Measurements from ENCODE around the gene SLC30A9.
A peak's percentile ranks its signal among the peaks of the same experiment; 100 is the strongest.

Gene SLC30A9

DNA sequence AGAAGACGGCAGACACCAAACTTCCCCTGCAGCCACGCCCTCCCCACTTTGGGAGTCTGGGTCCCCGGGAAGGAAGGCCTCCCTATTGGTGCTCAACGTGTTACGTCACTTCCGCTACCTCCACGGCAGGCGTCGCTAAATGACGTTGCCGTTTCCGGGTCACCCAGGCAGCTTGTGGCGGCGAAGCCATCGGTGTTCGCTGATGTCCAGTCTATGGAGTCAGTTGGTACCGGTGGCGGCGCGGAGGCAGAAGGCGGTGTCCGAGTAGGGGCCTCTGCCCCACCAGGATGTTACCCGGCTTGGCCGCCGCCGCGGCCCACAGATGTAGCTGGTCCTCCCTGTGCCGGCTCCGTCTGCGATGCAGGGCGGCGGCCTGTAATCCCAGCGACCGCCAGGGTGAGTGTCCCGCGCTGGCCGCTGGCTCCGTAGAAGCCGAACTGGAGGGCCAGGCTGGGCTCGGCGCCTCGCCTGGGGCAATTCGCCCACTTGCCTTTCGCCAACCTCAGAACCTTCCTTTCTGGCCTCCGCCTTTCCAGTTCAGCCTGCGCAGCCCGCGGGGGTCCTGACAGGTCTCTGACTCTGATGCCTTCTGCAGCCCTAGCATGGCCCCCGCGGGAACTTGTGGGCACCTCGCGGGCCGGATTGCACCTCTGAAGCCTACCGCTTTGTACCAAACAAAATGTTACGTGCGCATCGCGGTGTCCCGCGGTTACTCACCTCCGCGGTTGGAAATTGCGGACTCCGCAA is at the start of gene SLC30A9:
Gene SLC30A9 (plus strand): TSS at position 166 of the 747 bp plus-strand sequence. CDS start 122 bp downstream, at position 288.
- DNase-seq (ENCODE audit: low read depth in 3 of 3) = peak; percentile 82 to 88 (median 87)

DNA sequence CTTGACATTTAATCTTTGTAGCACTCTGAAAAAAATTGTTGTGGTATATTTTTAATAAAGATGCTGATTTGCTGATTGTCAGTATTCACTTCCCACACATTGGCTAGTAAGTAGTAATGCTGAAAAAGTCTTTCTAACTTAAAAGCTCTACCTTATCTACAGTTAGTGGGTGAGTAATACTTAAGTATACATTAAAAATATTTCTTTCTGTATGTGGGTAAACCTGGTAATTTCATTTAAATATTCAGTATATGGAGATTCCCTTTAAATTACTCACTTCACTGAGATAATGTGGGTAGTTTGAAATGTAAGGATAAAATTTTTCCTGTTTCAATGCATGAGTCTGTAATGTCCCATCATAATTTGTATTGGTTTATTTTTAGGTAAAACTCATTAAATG is 49.5 kb upstream of the SLC30A9 start:
- no peak for DNase-seq (ENCODE audit: low read depth in 3 of 3)

DNA sequence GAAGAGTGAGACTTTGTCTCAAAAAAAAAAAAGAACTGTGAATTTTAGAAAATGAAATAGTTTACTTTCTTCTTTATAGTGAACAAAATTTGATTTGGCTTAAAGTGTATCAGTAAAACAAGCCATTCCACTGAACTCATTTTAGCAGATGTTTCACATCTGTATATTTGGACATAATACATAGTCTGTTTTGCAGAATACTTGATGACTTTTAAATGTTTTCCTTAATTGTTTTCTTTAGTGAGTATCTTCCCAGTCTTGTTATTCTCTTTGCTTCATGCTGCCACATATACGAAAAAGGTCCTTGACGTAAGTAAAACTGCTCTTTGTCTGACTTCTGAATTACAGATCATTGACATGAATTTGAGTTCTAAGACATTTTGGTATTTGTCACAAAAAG is 46.8 kb upstream of the SLC30A9 start:
- no peak for DNase-seq (ENCODE audit: low read depth in 3 of 3)

DNA sequence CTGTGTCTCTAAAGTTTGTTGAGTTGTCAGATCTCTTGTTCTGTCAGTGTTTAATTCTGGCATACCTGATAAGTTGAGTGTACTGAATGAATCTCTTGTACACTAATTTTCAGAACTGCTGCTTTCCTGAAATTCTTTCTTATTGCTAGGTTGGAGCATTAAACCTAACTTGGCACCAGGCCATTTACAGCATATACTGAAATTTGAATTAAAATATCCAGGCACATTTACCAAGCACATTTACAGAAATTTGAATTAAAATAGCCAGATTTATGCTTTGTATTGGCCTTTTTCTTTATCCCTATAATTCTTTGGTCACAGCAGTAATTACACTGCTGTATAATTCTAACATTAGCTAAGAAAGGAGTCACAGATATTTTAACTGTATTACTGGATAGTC is 46.2 kb upstream of the SLC30A9 start:
- no peak for DNase-seq (ENCODE audit: low read depth in 3 of 3)

DNA sequence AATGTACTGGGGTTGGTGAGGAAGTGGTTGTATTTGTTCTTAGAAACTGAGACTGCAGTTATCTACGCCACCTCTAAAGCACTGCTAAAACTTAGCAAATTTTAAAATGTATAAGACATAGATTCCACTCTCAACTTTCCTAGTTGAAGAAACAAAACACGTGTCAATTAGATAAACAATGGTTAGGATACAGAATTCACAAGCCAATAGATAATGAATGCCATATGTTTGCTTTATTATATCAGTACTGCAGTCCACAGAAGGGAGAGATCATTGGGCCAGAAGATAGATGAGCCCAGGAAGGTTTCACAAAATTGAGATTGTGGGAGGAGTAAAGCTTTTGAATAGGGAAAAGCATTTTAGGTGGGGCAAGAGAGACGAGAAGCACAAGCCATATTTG is 40.8 kb upstream of the SLC30A9 start:
- no peak for DNase-seq (ENCODE audit: low read depth in 3 of 3)

DNA sequence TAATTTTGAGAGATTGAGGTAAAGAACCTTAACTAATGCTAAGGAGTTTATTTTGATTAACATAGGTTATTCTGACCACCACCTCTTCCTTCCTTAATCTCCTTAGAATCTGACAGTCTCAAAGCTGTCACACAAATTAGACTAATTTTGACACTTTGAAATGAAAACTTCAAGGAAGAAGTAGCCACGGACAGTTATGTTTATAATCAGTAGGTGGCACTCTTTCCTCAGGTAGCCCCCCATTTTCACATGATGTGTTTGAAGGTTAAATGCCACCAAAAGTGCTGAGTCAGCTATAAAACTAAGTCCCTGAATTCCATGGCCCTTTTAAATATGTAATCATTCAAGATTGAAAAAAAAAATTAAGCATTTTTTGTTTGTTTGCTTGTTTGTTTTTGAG is 32.7 kb upstream of the SLC30A9 start:
- no peak for DNase-seq (ENCODE audit: low read depth in 3 of 3)

DNA sequence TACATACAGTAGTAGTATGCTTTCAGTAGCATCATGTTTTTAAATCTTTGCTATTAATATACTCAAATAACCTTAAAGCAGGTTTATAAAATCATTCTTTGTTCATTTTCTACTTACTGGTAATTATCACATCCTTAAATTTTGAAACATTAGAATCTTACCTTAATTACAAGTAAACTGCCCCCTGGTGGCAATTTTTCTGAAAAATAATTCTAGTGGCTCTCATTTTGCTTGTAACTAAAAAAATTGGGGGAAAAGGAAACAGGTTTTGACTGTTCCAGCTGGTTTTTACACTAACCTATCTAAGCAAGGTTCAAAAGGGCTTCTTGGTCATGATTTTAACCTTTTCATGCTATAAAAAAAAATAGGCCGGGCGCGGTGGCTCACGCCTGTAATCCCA is 27.2 kb upstream of the SLC30A9 start:
- DNase-seq (ENCODE audit: low read depth in 3 of 3) = peak in 1 of 3 donors; percentile 7

DNA sequence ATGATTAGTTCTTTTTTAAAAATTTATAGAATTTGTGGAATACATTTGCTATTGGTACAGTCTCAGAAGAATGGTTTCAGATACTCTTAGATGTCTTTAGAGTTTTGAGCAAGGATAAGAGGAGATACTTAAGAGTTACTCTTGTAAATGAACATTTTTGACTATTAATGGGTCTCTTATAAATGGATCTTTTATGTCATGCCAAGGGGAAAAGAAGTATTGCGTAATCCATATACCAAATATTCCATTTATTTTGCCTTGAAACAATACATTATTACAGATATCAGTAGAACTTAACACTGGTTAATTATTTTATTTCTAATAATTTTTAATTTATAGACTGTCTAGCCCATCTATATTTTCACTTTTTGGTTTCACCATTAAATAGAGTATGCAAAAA is 25.9 kb upstream of the SLC30A9 start:
- DNase-seq (ENCODE audit: low read depth in 3 of 3) = no peak

DNA sequence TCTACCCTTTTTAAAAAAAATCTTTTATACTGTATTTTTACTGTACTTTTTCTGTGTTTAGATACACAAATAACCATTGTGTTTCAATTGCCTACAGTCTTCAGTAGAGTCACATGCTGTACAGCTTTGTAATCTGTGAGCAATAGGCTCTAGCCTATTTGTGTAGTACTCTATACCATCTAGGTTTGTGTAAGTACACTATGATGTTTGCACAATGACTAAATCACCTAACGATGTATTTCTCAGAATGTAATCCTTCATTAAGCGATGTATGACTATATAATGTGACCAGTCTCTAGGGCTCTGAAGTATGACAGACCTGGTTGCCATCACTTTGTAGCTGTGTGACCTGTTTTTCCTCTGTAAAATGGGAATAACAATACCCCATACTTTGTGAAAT is 22.9 kb upstream of the SLC30A9 start:
- no peak for DNase-seq (ENCODE audit: low read depth in 3 of 3)

DNA sequence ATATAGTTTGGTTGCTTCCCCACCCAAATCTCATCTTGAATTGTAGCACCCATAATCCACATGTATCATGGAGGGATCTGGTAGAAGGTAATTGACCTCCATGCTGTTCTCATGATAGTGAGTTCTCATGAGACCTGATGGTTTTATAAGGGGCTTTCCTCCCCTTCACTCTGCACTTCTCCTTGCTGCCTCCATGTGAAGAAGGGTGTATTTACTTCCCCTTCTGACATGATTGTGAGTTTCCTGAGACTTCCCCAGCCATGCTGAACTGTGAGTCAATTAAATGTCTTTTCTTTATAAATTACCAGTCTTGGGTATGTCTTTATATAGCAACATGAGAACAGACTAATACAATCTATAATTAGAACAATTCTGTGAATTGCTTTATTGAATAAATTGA is 20.7 kb upstream of the SLC30A9 start:
- no peak for DNase-seq (ENCODE audit: low read depth in 3 of 3)

DNA sequence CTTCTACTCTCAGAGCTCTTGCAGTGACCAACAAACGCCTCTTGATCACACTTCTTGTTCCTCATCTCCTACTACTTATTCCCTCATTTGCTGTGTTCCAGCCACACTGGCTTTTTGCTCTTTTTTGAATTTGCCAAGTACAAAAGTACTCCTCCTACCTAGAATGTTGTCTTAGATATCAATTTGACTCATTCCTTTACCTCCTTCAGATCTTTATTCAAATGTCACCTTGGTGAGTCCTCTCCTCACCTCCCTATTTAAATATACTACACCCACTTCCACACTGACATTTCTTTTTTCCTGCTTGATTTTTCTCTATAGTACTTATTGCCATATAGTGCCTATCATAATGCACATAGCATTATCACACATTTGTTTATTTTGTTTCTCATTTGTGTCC is 15.0 kb upstream of the SLC30A9 start:
- DNase-seq (ENCODE audit: low read depth in 3 of 3) = no peak

DNA sequence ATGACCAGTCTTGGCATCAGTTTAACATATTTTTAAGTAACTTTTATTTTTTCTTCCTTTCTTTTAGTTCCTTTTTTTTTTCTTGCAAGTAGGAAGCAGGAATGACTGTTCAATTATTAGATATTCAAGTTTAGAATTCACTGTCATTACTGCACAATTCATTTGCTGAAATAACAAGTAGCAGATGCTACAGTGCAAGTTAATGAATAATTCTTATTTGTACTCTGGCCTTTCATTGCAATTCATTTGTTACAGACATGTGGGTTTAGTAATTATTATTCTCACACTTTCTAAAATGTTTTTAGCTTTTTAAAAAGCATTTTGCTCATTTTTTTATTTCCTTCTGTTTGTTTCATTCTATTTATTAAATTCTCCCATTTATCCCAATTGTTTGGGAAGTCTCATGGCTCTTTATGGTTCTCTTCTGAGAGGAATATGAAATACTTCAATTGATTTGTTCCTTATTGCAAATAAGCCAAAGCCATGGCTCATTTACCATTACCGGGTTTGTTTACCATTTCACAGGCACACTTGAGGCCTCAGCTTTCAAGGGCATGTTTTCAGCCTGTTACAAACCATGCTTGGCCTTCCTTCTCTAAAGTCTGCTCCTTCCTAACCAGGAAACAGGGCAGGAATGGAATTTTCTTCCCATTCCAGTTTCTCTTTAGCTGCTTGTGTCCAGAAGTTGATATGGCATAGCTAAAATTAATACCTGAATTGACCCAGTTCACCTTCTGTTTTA is 13.4 kb upstream of the SLC30A9 start:
- no peak for DNase-seq (ENCODE audit: low read depth in 3 of 3)

DNA sequence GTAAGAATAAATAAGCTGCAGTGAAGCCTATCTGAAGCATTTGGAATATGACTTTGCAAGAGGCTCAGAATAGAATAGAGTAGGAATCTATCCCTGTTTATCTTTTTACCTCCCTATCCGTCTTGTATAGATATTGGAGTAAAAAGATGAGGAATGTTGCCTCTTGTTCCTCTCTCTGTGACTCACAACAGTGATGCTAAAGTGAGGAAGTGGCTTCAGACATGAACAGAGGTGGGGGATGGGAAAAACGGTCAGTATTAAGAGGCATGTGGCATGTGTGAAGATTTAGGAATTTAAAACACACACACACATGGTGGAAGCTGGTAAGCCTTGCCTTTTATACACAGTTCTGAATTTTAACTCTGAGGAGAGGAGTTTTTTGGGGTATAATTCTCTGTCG is 12.6 kb upstream of the SLC30A9 start:
- no peak for DNase-seq (ENCODE audit: low read depth in 3 of 3)

DNA sequence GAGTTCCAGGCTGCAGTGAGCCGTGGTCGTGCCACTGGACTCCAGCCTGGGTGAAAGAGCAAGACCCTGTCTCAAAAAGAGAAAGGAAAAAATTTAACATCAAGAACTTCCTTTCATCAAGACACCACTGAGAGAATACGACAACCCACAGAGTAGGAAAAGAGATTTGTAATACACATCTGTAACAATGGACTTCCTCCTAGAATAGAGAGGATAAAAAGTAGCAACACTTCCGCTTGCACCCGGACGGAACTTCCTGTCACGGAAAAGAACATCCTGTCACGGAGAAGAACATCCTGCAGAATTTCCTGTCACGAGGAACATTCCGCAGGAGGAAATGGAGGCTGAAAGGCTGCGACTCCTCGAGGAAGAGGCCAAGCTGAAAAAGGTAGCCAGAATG is 8.9 kb upstream of the SLC30A9 start, which contains the start of gene DCAF4L1:
Gene DCAF4L1 (plus strand): TSS at position 301 of the 400 bp plus-strand sequence. CDS start 37 bp downstream, at position 338.
- no peak for DNase-seq (ENCODE audit: low read depth in 3 of 3)

DNA sequence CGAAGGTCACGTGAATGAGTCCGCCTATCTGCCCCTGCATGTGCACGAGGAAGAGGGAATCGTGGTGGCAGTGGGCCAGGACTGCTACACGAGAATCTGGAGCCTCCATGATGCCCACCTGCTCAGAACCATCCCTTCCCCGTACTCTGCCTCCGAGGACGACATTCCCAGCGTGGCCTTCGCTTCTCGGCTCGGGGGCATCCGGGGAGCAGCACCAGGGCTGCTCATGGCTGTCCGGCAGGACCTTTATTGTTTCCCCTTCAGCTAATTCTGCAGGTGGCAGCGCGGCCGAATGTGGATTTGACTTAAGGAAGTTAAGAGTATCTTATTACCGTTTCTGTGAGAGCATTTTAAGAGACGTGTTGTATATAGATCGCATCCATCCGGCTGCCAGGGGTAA is 7.6 kb upstream of the SLC30A9 start:
- no peak for DNase-seq (ENCODE audit: low read depth in 3 of 3)

DNA sequence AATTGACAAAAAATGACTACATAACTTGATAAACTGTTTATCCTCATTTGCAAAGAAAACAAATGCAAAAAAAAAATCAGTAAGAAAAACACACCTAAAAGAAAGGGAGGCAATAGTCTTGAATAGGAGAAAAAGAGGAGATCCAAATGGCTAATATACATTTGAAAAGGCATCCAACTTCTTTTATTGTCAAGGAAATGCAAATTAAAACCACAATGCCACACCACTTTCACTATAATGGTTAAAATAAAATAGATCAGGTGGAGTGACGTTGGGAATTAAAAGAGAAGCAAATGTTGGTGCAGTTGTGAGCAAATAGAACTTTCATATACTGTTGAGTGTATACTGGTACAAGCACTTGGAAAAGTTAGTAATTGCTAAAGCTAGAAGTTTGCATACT is 5.2 kb upstream of the SLC30A9 start:
- no peak for DNase-seq (ENCODE audit: low read depth in 3 of 3)

DNA sequence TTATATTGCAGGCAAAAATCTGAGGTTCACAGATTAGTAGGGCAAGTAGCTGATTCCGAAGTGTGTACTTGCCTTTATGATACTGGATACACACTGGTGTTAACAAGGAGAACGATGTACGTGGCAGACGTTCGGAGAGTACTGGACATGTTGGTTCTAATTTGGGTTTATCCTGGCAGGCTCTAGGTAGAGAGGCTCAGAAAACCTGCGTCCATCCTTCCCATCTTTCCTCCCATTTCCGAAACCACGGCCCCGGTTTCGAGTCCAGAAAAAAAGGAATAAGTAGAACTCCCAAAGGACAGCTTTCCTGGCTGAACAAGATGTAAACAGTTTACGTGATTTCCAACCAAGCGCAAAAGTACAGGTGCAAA is 351 bp upstream of the SLC30A9 start:
- no peak for DNase-seq (ENCODE audit: low read depth in 3 of 3)

DNA sequence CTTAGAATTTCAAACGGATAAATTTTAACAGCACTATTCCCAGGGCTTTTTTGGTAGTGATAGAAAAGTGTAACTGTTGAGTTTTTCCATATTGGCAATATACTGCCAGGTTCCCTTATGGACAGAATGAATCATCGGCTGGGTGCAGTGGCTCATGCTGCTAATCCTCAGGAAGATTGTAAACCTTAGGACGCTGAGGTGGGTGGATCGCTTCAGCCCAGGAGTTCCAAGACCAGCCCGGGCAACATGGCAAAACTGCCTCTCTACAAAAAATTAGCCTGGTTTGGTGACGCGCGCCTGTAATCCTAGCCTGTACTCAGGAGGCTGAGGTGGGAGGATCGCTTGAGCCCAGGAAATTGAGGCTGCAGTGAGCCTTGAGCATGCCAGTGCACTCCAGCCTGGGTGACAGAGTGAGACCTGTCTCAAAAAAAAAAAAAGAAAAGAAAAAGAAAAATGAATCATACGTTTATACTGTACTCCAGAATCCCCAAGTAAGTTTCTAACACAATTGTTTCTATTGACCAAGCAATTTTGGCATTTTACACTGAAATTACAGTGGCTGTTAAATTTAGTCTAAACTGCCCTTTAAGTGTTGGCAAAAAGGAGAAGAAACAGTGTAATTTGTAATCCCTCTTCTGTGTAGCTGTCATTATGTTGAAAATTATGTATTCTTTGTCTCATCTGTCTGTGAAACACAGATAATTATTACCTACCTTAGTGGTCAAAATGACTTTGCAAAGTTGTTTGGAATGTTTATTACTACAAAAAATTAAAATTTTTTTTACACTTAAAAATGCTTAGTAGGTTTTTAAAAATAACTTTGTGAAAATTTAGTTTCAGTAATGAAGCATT is 1.8 kb downstream of the SLC30A9 start:
- DNase-seq (ENCODE audit: low read depth in 3 of 3) = no peak

DNA sequence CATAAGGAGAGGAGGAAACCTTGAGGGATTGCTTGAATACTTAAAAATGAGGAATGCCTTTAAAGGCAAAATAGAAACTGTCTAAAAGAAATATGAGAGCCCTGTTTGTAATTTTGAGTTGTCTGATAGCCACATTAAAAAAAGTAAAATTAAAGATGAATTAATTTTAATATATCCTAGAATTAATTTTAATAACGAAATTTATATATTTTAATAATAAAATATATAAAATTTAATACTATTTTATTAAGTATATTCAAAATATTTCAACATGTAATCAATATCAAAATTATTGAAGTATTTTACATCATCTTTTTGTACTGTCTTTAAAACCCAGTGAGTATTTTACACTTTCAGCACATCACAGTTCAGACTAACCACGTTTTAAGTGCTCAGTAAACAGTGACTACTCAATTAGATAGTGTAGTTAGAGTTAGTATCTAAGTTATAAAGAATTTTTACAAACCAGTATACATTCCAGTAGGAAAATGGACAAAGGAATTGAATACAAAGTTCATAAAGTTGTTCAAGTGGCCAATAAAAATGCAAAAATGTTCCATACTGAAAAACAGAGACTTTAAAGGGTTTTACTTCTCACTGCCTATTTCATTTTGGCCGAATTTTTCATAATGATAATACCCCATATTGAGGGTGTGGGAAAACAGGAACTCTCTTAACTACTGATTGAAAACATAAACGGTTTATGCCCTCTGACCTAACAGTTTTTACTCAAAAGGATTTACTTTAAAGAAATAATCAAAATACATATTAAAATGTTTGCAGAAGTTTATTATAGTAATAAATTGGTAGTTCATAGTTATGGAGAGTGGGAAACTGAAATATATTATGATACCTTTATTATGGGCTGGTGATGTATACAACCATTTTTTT is 2.9 kb downstream of the SLC30A9 start:
- DNase-seq (ENCODE audit: low read depth in 3 of 3) = no peak

DNA sequence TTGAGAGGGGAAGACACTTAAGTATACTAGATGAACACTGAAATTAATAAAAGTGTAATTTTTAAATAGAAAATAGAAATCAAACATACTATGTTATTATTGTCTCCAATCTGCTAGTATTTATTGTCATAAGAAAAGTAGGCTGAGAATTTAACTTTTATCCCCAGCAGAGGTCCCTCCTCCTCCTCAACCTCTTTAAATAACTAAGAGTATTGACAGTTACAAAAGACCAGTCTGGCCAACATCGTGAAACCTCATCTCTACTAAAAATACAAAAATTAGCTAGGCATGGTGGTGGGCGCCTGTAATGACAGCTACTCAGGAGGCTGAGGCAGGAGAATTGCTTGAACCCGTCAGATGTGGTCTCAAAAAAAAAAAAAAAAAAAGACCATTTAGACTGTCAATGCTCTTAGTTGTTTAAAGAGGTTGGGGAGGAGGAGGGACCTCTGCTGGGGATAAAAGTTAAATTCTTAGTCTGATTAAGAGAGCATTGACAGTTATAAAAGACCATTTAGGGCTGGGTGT is 4.2 kb downstream of the SLC30A9 start:
- no peak for DNase-seq (ENCODE audit: low read depth in 3 of 3)

DNA sequence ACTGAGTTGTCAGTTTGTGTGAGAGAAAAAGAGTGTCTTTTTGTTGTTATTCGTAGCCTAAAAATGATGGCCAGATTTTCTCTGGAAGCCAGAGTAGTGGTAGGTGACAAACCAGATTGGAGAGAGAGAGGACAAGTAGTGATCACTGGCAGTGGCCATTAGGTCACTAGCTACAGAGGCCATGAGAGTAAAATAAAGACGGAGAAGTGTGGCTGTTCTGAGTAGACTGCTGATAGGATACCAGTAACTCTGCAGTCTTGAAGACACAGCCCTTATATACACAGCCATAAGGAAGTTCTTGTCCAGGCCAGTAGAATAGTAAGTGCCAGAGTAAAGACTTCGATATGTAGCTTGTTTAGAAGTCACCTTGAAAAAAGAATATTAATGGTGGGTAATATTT is 7.7 kb downstream of the SLC30A9 start:
- DNase-seq (ENCODE audit: low read depth in 3 of 3) = no peak

Measured in stimulated activated CD4-positive, alpha-beta T cell treated with anti-CD3 and anti-CD28 coated beads, TNF-alpha, amount 100 ng/mL, for 48 hours (primary cell).